HepG2 (cell line): ENCODE data around the gene FBXW5. TPM values are rescaled to one million over a fixed set of nuclear protein-coding genes. Genes with fewer than 3 reads are reported as not detected.

ENCODE experiments used
- ARHGAP35 ChIP-seq: sonication (generic); formaldehyde crosslinking; IDR thresholded peaks from 2 replicates; pipeline ENCODE4 v1.9.0; 2022; ENCODE audit warnings: mild to moderate bottlenecking, inconsistent platforms, moderate library complexity, missing genetic modification reagents, borderline replicate concordance
- ATAD3A ChIP-seq: sonication (generic); formaldehyde crosslinking; IDR thresholded peaks from 2 replicates; pipeline ENCODE4 v1.4.0; 2020; ENCODE audit warnings: missing genetic modification reagents
- FOSL2 ChIP-seq: sonication (generic); formaldehyde crosslinking; IDR thresholded peaks from 2 replicates; pipeline ENCODE4 v1.4.0; 2020; ENCODE audit warnings: missing genetic modification reagents
- FOXA3 ChIP-seq: IDR thresholded peaks from 2 replicates; pipeline ENCODE4 v1.6.1; 2016; ENCODE audit warnings: missing genetic modification reagents, missing compliant biosample characterization
- HMGA1 ChIP-seq: sonication (generic); formaldehyde crosslinking; conservative IDR thresholded peaks from 2 replicates; pipeline ENCODE4 v1.4.0; 2020; ENCODE audit warnings: missing genetic modification reagents
- HNF4G ChIP-seq, 2 experiments: sonication (generic) in 1 of 2; formaldehyde crosslinking in 1 of 2; IDR thresholded peaks; 2 replicates each; pipeline versions ENCODE4 v1.4.0 to v1.6.1; 2011 to 2020; ENCODE audit warnings: borderline replicate concordance in 2 of 2, low read depth in 2 of 2, mild to moderate bottlenecking in 2 of 2, low read length in 1 of 2, missing genetic modification reagents in 1 of 2, moderate library complexity in 1 of 2
- HOXA5 ChIP-seq: sonication (generic); formaldehyde crosslinking; IDR thresholded peaks from 2 replicates; pipeline ENCODE4 v1.4.0; 2020; ENCODE audit warnings: missing genetic modification reagents
- MIER2 ChIP-seq: IDR thresholded peaks from 2 replicates; pipeline ENCODE4 v1.6.1; 2016; ENCODE audit warnings: missing biosample characterization, missing genetic modification reagents
- MZF1 ChIP-seq: sonication (generic); formaldehyde crosslinking; IDR thresholded peaks from 2 replicates; pipeline ENCODE4 v1.8.1; 2023; ENCODE audit warnings: mild to moderate bottlenecking, missing genetic modification reagents, borderline replicate concordance
- NFIC ChIP-seq: IDR thresholded peaks from 2 replicates; pipeline ENCODE4 v1.6.1; 2012; ENCODE audit warnings: mild to moderate bottlenecking, low read length, inconsistent platforms
- NFKB2 ChIP-seq: sonication (generic); formaldehyde crosslinking; IDR thresholded peaks from 2 replicates; pipeline ENCODE4 v1.4.0; 2020; ENCODE audit warnings: missing genetic modification reagents, borderline replicate concordance
- NR2F2 ChIP-seq: IDR thresholded peaks from 2 replicates; pipeline ENCODE4 v1.6.1; 2012; ENCODE audit warnings: low read depth, inconsistent platforms, borderline replicate concordance
- RARA ChIP-seq: IDR thresholded peaks from 2 replicates; pipeline ENCODE4 v1.6.1; 2016; ENCODE audit warnings: missing genetic modification reagents, missing compliant biosample characterization
- SNAPC4 ChIP-seq: sonication (generic); formaldehyde crosslinking; IDR thresholded peaks from 2 replicates; pipeline ENCODE4 v1.4.0; 2020; ENCODE audit warnings: mild to moderate bottlenecking, missing genetic modification reagents
- SSRP1 ChIP-seq: IDR thresholded peaks from 2 replicates; pipeline ENCODE4 v1.6.1; 2016; ENCODE audit warnings: control low read depth
- TFAP4 ChIP-seq: sonication (generic); IDR thresholded peaks from 2 replicates; pipeline ENCODE4 v1.6.1; 2016; ENCODE audit warnings: low read depth, borderline replicate concordance
- THAP11 ChIP-seq: IDR thresholded peaks from 2 replicates; pipeline ENCODE4 v1.6.1; 2016; ENCODE audit warnings: missing biosample characterization, missing genetic modification reagents
- XBP1 ChIP-seq: sonication (generic); formaldehyde crosslinking; IDR thresholded peaks from 2 replicates; pipeline ENCODE4 v1.5.0; 2020; ENCODE audit warnings: missing genetic modification reagents
- ZFX ChIP-seq: sonication (generic); formaldehyde crosslinking; IDR thresholded peaks from 2 replicates; pipeline ENCODE4 v1.4.0; 2020; ENCODE audit warnings: mild to moderate bottlenecking, low read depth, missing genetic modification reagents, moderate library complexity
- ZFY ChIP-seq: sonication (generic); formaldehyde crosslinking; IDR thresholded peaks from 2 replicates; pipeline ENCODE4 v1.4.0; 2020; ENCODE audit warnings: missing genetic modification reagents
- ZNF264 ChIP-seq: sonication (generic); formaldehyde crosslinking; IDR thresholded peaks from 2 replicates; pipeline ENCODE4 v1.4.0; 2020; ENCODE audit warnings: missing genetic modification reagents
- ZNF3 ChIP-seq: IDR thresholded peaks from 2 replicates; pipeline ENCODE4 v1.7.0; 2017; ENCODE audit warnings: inconsistent platforms
- ZNF44 ChIP-seq: sonication (generic); formaldehyde crosslinking; IDR thresholded peaks from 2 replicates; pipeline ENCODE4 v1.5.1; 2020; ENCODE audit warnings: mild to moderate bottlenecking, missing genetic modification reagents
- ZNF557 ChIP-seq: sonication (generic); formaldehyde crosslinking; IDR thresholded peaks from 2 replicates; pipeline ENCODE4 v1.4.0; 2020; ENCODE audit warnings: missing genetic modification reagents
- ZZZ3 ChIP-seq: sonication (generic); formaldehyde crosslinking; IDR thresholded peaks from 2 replicates; pipeline ENCODE4 v1.4.0; 2020; ENCODE audit warnings: missing genetic modification reagents, mild to moderate bottlenecking, borderline replicate concordance
- polyA plus RNA-seq, 8 experiments: library from polyadenylated mRNA; depleted of rRNA in 3 of 8; stranded (reverse) in 7 of 8; unstranded in 1 of 8; fragments of >200 nt; fragmentation: Illumina TruSeq in 4 of 8; extraction: Trizol in 4 of 8; gene quantifications; 2 replicates each; pipeline versions ENCODE4 v1.2.1 to v1.2.3, GENCODE V29; 2011 to 2016; ENCODE audit warnings: low read depth in 4 of 8, missing spikeins in 1 of 8, mixed read lengths in 1 of 8; ENCODE audit not compliant: insufficient read depth in 1 of 8
- total RNA-seq, 5 experiments: library from RNA; depleted of rRNA; stranded (reverse); fragments of >200 nt; fragmentation: Illumina TruSeq; extraction: Trizol; gene quantifications; 2 replicates each; pipeline ENCODE4 v1.2.3, GENCODE V29; 2016; ENCODE audit warnings: low read depth in 1 of 5
- TF ChIP-seq, protein P1 (sequence below): sonication (generic); formaldehyde crosslinking; IDR thresholded peaks from 2 replicates; pipeline ENCODE4 v1.5.0; 2020; ENCODE audit warnings: missing genetic modification reagents

FBXW5 gene
- total and polyA plus RNA-seq, 2 of the 13 experiments (the other 11 are each of a cell fraction or from before 2014, with no cell fraction given): 52.0 to 60.4 TPM

GRCh38 chr9:136968333-136969127, 24.0 kb upstream of the FBXW5 start (continued):
- TF ChIP-seq ZZZ3 (CRISPR knock-in tag): no peak
- TF ChIP-seq XBP1 (CRISPR knock-in tag): no peak
- no peak for TF ChIP-seq FOSL2 (CRISPR knock-in tag)
- TF ChIP-seq FOXA3 (CRISPR knock-in tag): no peak
- TF ChIP-seq RARA (CRISPR knock-in tag): peak; percentile 40; the same call in 1 of the 2 replicates
- no peak for TF ChIP-seq NFKB2 (CRISPR knock-in tag)
- TF ChIP-seq ZNF264: no peak
- TF ChIP-seq HNF4G (IDR thresholded peaks at IDR 0.05; ENCODE audit: borderline replicate concordance, low read depth, low read length): no peak
- TF ChIP-seq HNF4G (CRISPR knock-in tag; IDR thresholded peaks at IDR 0.05; ENCODE audit: borderline replicate concordance, low read depth): no peak
- TF ChIP-seq MIER2 (CRISPR knock-in tag): no peak
- TF ChIP-seq, protein P1, sequence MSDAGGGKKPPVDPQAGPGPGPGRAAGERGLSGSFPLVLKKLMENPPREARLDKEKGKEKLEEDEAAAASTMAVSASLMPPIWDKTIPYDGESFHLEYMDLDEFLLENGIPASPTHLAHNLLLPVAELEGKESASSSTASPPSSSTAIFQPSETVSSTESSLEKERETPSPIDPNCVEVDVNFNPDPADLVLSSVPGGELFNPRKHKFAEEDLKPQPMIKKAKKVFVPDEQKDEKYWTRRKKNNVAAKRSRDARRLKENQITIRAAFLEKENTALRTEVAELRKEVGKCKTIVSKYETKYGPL (CRISPR knock-in tag): no peak
- TF ChIP-seq HMGA1 (CRISPR knock-in tag): no peak
- TF ChIP-seq MZF1 (CRISPR knock-in tag): no peak
- no peak for TF ChIP-seq SSRP1 (CRISPR knock-in tag)
- no peak for TF ChIP-seq ZFY (CRISPR knock-in tag)
- no peak for TF ChIP-seq ZNF3 (CRISPR knock-in tag)
- TF ChIP-seq ZNF557 (CRISPR knock-in tag): no peak
- peak; percentile 34; the same call in 1 of the 2 replicates for TF ChIP-seq ZFX
- no peak for TF ChIP-seq SNAPC4
- no peak for TF ChIP-seq THAP11 (CRISPR knock-in tag)
- TF ChIP-seq TFAP4: 0 out of 2 replicates have a peak, but pooled peaks have one; percentile 20
- no peak for TF ChIP-seq ATAD3A (CRISPR knock-in tag)
- TF ChIP-seq HOXA5 (CRISPR knock-in tag): no peak
- TF ChIP-seq NR2F2: 0 out of 2 replicates have a peak, but pooled peaks have one; percentile 17
- TF ChIP-seq NFIC: no peak
- no peak for TF ChIP-seq ZNF44 (CRISPR knock-in tag)
- no peak for TF ChIP-seq ARHGAP35 (CRISPR knock-in tag)
